Measurements from ENCODE around the gene NIT1.
A peak's percentile ranks its signal among the peaks of the same experiment; 100 is the strongest.

Gene NIT1, protein sequence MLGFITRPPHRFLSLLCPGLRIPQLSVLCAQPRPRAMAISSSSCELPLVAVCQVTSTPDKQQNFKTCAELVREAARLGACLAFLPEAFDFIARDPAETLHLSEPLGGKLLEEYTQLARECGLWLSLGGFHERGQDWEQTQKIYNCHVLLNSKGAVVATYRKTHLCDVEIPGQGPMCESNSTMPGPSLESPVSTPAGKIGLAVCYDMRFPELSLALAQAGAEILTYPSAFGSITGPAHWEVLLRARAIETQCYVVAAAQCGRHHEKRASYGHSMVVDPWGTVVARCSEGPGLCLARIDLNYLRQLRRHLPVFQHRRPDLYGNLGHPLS

DNA sequence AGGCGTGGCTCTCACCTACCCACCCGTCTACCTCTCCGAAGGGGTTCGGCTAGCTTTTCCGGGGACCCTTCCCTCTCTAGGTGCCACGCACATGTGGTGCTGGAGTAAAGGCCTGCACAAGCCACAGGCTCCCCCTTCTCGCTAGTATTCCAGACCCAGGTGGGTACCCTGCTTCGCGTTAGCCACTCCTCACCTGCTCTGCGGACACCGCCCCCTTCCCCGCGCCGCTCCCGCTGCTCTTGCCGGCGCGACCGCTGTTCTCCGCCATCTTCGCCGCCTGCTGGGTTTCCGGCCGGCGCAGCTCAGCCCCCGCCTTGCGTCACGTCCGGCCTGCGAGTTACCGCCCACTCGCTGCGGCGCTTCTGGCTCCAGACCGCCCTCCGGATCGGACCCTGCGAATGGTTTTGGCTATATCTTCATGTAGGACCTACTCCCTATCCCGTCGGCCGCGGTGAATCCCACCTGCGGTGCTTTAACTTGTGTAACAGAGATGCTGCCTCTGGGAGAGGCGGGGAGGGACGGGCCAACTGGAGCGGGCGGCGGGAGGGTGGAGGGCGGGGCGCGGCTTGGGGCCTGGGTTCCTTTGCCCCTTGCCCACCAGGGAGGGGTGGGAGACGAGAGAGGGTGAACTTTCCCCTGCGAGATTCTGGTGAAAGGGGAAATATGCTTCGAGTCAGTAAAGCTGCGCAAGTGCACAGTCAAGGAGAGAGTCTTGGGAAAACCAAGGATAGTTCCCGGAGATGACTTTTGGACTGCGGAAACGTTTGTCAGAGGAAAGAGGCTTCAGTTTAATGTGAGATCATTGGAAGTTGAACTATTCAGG, at the start of gene NIT1, which contains the start of gene PFDN2:
Gene NIT1, plus strand, starts transcription at position 347 of the 823 bp plus-strand sequence. Its CDS starts 72 bp downstream, at position 419.
Gene PFDN2, minus strand, starts transcription at position 279 of the 823 bp plus-strand sequence. Its CDS starts 11 bp downstream, at position 268.
- peak; percentile 73 for DNase-seq (ENCODE audit: low read depth)

DNA sequence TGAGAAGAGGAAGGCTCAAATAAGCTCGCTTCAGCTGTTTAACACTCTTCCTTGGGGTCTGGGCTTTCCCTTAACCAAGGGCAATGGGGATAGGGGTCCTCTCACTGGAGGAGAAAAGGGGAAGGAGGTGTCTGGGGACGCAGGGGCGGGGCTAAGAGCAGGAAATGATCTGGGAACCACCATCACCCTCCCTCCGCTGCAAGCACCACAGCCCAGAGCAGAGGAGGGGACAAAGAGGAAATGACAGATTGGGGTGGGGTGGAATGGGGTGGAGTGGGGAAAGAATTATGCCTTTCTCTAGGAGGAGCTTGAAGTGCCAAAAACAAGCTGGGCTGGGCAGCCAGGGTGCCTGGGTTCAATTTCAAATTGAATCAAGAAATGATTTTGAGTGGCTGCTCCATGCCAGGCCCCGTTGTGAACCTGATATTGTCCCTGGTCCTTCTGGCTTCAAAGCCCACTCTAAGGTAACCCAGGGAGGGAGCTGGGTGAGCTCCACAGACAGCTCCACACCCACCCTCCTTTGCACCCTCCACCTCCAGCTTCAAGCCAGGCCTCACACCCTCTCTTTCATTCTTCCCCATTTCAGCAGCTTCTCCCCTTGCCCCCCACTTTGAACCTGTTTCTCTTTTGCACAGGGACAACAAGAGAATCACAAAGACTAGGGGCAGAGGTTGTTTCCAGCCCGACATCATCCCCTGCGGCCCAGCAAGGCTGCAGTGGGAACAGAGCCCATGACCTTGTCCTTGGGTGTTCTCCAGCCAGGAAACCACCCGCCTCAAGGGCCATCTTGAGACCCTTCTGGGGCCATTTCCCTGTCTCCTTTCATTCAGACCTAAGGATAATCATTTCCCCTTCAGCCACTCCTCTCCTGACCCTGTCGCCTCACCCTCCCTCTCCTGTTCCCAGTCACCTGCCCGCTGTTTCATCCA, 49.3 kb upstream of the NIT1 start:
- DNase-seq (ENCODE audit: low read depth), result peak; percentile 61

DNA sequence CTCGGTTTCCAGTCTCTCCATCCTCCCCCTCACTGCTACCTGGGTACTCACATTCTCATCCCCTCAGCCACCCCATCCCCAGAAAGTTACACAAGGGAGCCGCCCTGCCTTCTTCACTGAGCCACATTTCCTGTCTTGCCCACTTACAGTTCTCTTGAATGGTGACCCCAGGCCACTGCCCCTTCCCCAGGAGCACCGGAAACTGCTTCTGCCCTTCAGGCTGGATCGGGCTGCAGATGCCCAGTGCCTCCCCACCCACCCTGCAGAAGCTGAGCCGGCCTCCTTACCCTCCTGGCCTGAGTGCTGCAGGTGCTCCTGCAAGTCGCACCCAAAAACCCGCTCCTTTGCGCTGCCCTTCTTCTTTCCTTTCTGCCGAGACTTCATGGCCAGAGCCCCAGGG, 48.7 kb upstream of the NIT1 start:
- no peak for DNase-seq (ENCODE audit: low read depth)

DNA sequence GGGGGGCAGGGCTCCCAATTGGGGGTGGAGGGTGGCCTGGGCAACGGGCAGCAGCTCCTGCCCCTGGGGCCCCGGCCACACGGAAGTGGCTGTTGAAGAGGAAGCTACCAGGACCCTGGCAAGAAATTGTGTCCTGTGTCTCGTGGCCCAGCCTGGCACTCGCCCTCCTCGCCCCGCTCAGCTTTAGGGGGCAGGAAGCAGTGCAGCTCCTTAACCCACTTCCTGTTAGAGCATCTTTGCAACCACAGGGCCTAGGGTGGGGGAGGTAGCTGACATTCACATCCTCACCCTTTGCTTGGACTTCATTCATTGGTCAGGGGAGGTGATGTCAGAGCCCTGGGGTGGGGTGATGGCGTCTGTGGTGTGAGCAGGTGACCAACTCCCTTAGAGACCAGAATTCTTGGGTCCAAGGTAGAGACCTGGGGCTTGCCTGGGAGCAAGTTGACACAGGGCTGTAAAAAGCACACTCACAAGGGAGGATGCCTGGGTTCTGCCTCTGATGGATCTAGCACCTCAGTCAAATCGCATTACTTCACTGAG, 48.1 kb upstream of the NIT1 start, which contains the start of gene ARHGAP30:
Gene ARHGAP30, minus strand, starts transcription at position 161 of the 540 bp plus-strand sequence. CDS start 267 bp downstream, outside the sequence.
- DNase-seq (ENCODE audit: low read depth), result peak; percentile 76

DNA sequence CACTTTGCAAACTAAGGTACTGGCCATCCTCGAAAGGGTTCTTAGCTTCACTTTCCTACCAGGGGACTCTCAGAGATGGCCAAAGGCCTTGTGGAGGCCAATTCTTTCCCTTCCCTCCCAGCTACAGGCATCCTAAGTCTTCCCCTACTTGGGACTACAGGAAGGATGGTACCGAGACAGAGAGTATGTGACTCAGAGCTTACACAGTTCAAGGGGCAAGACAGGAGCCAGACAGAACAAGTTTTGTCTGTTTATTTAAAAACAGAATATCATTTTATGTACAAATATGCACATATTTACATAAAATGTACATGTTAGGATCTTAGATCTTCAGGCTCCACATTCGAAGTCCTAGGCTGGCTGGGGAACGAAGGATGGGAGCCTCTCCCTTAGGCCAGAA, 47.1 kb upstream of the NIT1 start:
- no peak for DNase-seq (ENCODE audit: low read depth)

DNA sequence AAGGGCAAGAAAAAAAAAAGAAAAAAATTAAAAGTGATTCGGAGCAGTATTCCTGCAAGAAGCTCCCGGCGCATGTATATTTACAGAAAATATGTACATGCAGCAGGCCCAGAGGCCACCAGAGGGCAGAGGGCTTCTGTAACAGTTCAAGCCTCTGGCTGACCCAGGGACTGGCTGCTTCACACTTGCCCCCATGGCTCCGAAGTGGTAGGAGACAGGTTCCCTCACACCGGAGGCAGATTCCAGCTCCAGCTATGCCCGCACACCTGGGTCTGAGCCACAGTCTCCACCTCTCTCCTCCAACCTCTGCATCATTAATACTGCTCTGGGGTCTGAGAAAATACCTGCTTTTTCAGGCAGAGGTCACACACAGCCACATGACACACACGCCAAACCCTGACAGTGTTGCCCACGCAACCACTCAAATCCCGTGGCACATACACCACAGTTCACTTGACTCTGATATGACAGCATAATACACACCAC, 46.0 kb upstream of the NIT1 start:
- DNase-seq (ENCODE audit: low read depth), result peak; percentile 17

DNA sequence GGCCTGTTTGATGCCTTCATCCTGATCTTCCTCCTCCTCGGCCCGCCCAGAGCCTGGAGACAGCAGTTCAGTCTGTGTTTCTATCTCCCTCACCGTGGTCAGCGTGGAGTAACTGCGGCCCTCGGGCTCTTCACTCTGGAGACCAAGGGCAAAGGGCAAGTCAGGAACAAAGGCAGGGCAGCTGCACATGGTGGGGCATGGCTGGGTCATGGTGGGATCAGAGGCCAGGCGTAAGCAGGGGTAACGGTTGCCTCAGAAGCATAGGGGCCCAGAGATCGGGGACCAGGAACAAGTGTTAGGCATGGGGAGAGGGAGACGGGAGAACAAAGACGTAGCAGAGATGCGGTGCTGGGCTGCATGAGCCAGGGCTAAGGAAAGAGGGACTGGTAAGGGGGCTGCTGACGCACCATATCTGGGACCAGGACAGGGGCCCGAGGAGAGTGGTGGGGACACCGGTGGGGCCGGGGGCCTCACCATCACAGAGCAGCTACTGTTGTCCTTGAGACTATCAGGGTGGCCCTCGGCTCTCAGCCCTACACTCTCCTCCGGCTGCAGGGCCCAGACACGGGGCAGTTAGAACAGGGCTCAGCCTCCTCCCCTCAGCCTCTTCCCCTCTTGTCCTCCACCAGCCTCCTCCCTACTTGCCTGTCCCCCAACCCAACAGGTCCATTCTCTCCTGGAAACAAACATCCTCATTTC, 45.0 kb upstream of the NIT1 start:
- no peak for DNase-seq (ENCODE audit: low read depth)

DNA sequence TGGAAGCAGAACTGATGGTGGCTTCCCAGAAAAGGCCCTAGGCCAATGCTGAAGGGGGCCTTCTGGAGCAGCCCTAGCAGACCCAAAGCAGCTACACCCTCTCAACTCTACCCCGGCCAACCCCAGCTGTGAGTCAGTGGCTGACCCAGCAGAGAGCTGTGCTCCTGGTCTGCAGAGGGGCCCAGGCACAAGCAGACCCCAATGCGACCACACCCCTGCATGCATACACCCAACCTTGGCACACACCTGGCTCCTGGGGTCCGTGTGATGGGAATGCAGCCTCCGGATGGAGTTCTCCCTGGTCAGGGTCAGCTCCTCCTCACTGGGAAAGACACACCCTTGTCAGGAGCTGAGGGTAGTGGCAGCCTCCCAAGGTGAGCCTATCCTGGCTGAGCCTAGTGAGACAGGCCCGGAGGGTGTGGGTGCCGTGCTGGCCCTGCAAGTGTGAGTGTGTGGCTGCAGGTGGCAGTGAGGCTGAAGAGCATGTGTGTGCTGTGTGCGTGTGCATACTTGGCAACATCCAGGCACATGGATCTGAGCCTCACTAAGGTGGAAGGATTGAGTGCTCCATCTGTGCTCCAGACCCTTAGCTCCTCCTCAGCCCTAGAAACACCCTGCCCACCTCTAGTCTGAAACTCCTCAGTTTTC, 44.3 kb upstream of the NIT1 start:
- DNase-seq (ENCODE audit: low read depth), result no peak

DNA sequence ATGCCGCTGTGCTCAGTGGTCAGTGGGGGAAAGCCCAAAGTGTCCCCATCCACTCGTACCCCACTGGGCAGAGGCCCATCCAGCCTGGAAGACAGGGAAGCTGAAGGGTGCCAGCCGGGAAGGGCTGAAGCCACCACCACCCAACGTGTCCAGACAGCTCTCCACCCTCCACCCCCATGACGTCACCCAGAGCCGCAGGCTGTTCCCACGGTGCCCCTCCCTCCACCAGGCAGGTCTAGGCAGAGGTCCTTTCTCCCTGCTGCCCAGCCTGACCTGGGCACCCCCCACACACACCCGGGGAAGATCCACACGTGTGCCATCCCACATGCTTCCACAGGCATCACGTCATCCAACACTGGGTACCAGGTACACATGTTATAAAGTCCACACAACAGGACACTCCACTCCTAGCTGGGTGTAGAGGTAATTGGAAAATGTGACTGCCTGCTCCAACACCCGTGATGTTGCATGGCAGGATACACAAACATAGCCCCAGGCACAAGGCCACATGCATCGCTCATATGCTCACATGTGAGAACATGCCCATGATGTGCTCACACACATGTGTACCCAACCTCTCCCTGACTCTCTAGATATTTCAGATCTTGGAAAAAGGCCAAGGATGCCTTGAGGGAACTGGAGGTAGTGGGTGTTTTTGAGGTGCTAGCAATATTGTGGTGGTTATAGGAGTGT, 43.1 kb upstream of the NIT1 start:
- DNase-seq (ENCODE audit: low read depth), result no peak

DNA sequence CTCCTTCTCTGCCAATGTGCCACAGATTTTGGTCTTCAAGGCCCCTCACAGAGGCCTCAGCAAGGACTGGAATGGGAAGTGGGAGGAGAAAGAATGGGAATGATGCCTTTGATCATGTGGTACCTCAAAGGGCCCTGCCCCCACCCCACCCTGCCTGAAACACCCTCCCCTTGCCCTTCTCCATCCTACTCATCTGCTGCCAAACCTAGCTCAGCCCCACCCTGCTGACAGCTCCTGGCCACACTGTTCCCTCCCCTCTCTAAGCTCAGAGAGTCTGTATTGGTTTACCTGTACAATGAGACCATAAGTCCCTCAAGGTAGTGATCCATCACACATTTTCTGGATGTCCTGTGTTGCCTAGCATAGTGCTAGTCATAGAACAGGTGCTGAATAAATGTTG, 41.5 kb upstream of the NIT1 start:
- DNase-seq (ENCODE audit: low read depth), result no peak

DNA sequence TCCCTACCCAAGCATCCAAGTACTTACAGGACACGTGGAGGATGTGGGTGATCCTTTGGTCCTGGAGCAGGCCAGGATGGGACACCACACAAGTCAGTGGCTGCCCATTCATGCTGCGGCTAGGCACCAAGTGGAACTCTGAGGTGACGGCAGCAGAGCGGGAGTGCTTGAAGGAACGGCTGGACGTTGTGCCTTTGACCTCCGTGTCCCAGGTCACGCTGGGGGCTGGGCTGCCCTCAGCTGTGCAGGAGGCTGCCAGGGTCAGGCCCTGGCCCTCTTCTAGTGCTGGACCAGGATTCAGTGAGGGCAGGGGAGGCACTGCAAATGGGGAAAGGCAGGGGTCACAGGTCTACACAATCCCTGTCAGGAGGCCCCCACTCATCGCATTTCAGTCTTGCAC, 40.5 kb upstream of the NIT1 start:
- no peak for DNase-seq (ENCODE audit: low read depth)

DNA sequence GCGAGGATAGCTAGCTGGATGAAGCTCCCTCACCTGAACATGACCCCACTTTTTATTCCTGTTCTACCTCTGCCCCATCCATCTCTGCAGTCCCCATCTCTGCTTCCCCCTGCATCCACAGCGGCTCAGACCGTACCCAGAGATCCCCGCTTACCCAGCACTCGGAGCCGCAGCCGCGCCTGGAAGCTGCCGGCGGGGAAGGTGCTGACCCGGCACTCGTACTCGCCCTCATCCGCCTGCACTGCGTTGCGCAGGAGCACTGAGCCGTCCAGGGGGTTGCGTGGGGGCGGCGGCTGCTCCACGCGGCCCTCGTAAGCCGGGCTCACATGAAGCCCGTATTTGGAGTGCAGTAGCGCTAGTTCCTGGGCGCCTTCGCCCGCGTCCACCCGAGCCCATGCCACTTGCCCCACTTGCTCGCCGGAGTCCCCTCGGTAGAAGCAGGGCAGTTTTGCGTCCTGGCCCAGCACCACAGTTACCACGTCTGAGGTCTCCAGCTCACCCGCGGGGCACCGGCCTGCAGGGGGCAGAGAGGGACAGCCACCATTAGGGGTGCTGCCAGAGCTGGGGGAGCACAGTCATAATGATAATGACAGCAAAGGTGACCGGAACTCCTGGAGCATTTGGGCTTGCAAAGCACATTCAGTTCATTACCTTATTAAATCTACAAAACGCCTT, 38.3 kb upstream of the NIT1 start:
- no peak for DNase-seq (ENCODE audit: low read depth)

DNA sequence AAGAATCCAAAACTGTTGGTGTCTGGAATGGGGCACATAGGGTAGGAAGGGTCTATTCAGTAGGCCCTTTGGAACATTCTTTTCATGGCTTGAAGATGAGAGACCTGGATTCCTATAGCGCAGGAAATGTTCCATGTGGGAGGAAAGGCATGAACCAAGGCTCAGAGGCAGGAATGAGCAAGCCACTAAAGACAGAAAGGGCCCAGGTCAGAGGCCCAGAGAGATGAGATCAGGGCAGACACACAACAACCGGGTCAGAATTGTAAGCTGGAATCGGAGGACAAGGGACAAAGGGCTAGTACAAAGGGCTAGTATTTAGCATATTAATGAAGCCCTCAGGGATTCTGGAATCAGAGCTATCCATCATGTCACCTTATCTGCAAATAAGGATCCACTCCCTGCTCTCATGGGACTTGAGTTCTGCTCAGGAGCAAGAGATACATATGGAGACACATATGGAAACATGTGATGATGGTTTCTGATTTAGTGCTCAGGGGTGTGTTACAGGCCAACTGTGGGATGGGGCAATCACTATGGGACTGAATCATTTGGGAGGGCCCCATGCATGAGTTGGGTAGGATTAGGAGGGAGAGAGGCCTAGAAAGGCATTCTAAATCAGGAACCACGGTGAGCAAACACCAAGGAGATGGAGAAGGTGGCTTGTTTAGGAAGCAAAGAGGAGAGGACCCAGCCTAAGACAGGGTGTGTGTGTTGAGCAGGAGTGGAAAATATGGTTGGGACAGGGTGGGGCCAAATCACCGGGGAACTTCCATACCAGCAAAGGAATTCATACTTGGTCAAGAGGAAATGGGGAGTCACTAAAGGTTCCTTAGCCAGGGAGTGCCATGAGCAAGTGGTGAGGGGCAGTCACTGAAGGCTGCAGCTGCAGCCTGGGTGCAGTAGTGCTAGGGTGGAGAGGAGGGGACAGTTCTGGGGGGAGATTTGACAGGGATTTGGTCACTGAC, 37.2 kb upstream of the NIT1 start:
- DNase-seq (ENCODE audit: low read depth), result no peak

DNA sequence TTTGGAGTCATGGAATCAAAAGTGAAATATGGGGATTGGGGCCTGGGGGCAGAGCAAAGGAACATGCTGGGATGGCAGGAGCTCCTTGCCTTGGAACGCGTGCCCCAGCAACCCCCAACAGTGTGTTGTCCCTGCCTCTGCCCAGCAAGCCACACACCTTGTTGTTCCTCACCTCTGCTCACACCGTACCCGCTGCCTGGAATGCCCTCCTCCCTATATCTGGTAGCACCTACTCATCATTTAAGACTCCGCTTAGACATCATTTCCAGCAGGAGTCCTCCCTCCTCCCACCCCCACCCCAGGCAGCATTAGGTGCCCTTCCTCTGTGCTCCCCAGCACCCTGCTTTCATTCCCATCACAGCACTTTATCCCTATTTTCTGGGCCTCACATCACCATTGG, 36.4 kb upstream of the NIT1 start:
- DNase-seq (ENCODE audit: low read depth), result no peak

DNA sequence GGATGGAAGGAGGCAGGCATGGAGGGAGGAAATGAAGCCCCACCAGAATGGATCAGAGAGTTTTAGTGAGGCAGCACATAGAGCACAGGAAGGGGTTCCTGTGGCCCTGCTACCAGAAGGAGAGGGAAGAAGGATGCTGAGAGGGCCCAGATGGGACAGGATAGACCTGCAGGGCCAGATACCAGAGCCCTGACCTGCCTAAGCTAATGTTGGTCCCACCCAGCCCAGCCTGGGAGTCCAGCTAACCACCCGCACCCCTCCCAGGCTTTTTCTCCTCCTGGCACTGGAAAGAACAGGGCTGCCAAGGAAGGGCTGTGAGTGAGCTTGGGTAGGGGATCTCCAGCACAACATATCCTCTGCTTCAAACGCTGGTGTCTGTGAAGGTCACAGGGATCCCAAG, 35.4 kb upstream of the NIT1 start:
- no peak for DNase-seq (ENCODE audit: low read depth)

DNA sequence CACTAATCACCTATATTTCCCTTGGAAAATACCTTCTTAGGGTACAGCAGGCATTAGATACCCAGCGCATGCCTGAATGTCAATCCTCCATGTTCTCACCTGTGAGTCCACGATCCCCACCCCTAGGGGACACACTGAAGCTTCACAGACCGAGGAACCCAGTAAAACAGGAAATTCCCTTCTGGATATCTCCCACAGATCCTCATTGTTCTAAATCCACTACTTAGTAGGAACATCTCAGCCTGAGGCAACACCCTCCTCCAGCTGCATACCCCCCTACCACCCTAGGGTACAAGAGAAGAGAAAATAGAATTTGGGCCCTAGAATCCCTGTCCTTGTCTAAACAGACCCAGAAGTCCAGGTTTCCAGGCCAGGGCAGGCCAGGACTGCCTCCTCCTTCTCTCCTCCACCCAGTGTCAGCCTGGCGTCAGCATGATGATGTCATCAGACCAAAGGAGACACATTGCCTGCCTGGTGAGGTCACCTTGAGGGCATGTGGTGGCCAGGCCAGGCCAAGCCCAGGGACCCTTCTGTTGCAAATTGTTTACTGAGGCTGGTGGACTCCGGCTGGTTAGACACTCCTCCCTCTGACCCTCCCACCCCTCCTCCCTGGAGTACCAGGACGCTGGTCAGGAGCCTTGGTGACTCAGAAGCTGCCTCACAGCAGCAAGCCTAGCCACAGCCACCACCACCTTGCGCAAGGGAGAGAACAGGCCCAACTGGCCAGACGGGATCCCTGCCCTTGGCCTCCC, 34.7 kb upstream of the NIT1 start:
- no peak for DNase-seq (ENCODE audit: low read depth)
